ENCODE data around the gene GNPTAB. TPM values are rescaled to one million over a fixed set of nuclear protein-coding genes. Genes with fewer than 3 reads are reported as not detected.

The GNPTAB gene
- total and polyA plus RNA-seq, 2 of the 8 experiments (the other 6 are each of a cell fraction or from before 2014, with no cell fraction given): 21.5 to 51.3 TPM

- no peak for TF ChIP-seq BRCA1 (IDR thresholded peaks at IDR 0.05; ENCODE audit: low read depth, low read length)
- no peak for TF ChIP-seq CEBPB (IDR thresholded peaks at IDR 0.05; ENCODE audit: low read depth, low read length)
- TF ChIP-seq, protein P1, sequence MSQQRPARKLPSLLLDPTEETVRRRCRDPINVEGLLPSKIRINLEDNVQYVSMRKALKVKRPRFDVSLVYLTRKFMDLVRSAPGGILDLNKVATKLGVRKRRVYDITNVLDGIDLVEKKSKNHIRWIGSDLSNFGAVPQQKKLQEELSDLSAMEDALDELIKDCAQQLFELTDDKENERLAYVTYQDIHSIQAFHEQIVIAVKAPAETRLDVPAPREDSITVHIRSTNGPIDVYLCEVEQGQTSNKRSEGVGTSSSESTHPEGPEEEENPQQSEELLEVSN (IDR thresholded peaks at IDR 0.05): no peak
- TF ChIP-seq RAD21 (IDR thresholded peaks at IDR 0.05 in 1 of 2, conservative IDR thresholded peaks at IDR 0.05 in 1 of 2; ENCODE audit: low read depth in 2 of 2, low read length in 2 of 2): no peak
- TF ChIP-seq SIN3A (conservative IDR thresholded peaks at IDR 0.05 in 1 of 2, IDR thresholded peaks at IDR 0.05 in 1 of 2; ENCODE audit: low read depth in 1 of 2, low read length in 2 of 2): no peak
- TF ChIP-seq PHF8 (conservative IDR thresholded peaks at IDR 0.05; ENCODE audit: low read depth, low read length): no peak
- no peak for TF ChIP-seq SUZ12 (IDR thresholded peaks at IDR 0.05; ENCODE audit: low read length)
Observed at GRCh38 chr12:101809208-101809607, 21.6 kb downstream of the GNPTAB start (continued).
